HepG2 (cell line): ENCODE results near the gene ZSCAN2. TPM values are rescaled to one million over a fixed set of nuclear protein-coding genes. Genes with fewer than 3 reads are reported as not detected.

Experiments
- CBX1 ChIP-seq: IDR thresholded peaks from one replicate; pipeline ENCODE4 v1.6.1; 2016; ENCODE audit warnings: antibody characterized with exemption, low read depth
- EEA1 ChIP-seq: sonication (generic); formaldehyde crosslinking; IDR thresholded peaks from 2 replicates; pipeline ENCODE4 v1.5.1; 2020; ENCODE audit warnings: mild to moderate bottlenecking, missing genetic modification reagents, borderline replicate concordance
- EED ChIP-seq: sonication (generic); formaldehyde crosslinking; IDR thresholded peaks from 2 replicates; pipeline ENCODE4 v1.5.0; 2020; ENCODE audit warnings: mild to moderate bottlenecking, missing genetic modification reagents
- FOXP1 ChIP-seq, 2 experiments: fragments of 450-650 bp in 1 of 2; IDR thresholded peaks; 2 replicates each; pipeline ENCODE4 v1.6.1; 2017 to 2018; ENCODE audit warnings: antibody characterized with exemption in 1 of 2
- JUN ChIP-seq: sonication (generic); formaldehyde crosslinking; IDR thresholded peaks from 2 replicates; pipeline ENCODE4 v1.4.0; 2020; ENCODE audit warnings: mild to moderate bottlenecking, missing genetic modification reagents
- KDM3A ChIP-seq: IDR thresholded peaks from 2 replicates; pipeline ENCODE4 v1.6.1; 2018; ENCODE audit warnings: low read depth, missing compliant biosample characterization
- NFRKB ChIP-seq: fragments of 450-650 bp; IDR thresholded peaks from 2 replicates; pipeline ENCODE4 v1.6.1; 2017
- PHF5A ChIP-seq: IDR thresholded peaks from one replicate; pipeline ENCODE4 v1.6.1; 2018; ENCODE audit warnings: low read depth, missing genetic modification reagents; ENCODE audit not compliant: unreplicated experiment
- RFXAP ChIP-seq: sonication (generic); formaldehyde crosslinking; IDR thresholded peaks from 2 replicates; pipeline ENCODE4 v1.4.0; 2020; ENCODE audit warnings: missing genetic modification reagents, borderline replicate concordance
- THYN1 ChIP-seq: sonication (generic); formaldehyde crosslinking; IDR thresholded peaks from 2 replicates; pipeline ENCODE4 v1.8.1; 2023; ENCODE audit warnings: low read depth, mild to moderate bottlenecking, moderate library complexity, missing genetic modification reagents, borderline replicate concordance
- ZEB1 ChIP-seq: IDR thresholded peaks from 2 replicates; pipeline ENCODE4 v1.6.1; 2012; ENCODE audit warnings: mild to moderate bottlenecking, low read depth, inconsistent platforms; ENCODE audit not compliant: insufficient replicate concordance
- ZNF547 ChIP-seq: sonication (generic); formaldehyde crosslinking; IDR thresholded peaks from 2 replicates; pipeline ENCODE4 v1.5.1; 2020; ENCODE audit warnings: mild to moderate bottlenecking, missing genetic modification reagents
- ZNF652 ChIP-seq: IDR thresholded peaks from 2 replicates; pipeline ENCODE4 v1.6.1; 2016; ENCODE audit warnings: low read depth, borderline replicate concordance
- ZNF7 ChIP-seq: IDR thresholded peaks from 2 replicates; pipeline ENCODE4 v1.6.1; 2016; ENCODE audit warnings: missing biosample characterization, missing genetic modification reagents
- ZNF878 ChIP-seq: sonication (generic); formaldehyde crosslinking; IDR thresholded peaks from 2 replicates; pipeline ENCODE4 v1.8.1; 2023; ENCODE audit warnings: mild to moderate bottlenecking, missing genetic modification reagents, moderate library complexity
- polyA plus RNA-seq, 8 experiments: library from polyadenylated mRNA; depleted of rRNA in 3 of 8; stranded (reverse) in 7 of 8; unstranded in 1 of 8; fragments of >200 nt; fragmentation: Illumina TruSeq in 4 of 8; extraction: Trizol in 4 of 8; gene quantifications; 2 replicates each; pipeline versions ENCODE4 v1.2.1 to v1.2.3, GENCODE V29; 2011 to 2016; ENCODE audit warnings: low read depth in 4 of 8, missing spikeins in 1 of 8, mixed read lengths in 1 of 8; ENCODE audit not compliant: insufficient read depth in 1 of 8
- total RNA-seq, 5 experiments: library from RNA; depleted of rRNA; stranded (reverse); fragments of >200 nt; fragmentation: Illumina TruSeq; extraction: Trizol; gene quantifications; 2 replicates each; pipeline ENCODE4 v1.2.3, GENCODE V29; 2016; ENCODE audit warnings: low read depth in 1 of 5
- TF ChIP-seq, protein P1 (sequence below): sonication (generic); formaldehyde crosslinking; IDR thresholded peaks from 2 replicates; pipeline ENCODE4 v1.5.0; 2020; ENCODE audit warnings: mild to moderate bottlenecking, missing genetic modification reagents
- TF ChIP-seq, protein P2 (sequence below): sonication (generic); formaldehyde crosslinking; IDR thresholded peaks from 2 replicates; pipeline ENCODE4 v1.8.0; 2022; ENCODE audit warnings: mild to moderate bottlenecking, missing genetic modification reagents, moderate library complexity
- TF ChIP-seq, protein P3 (sequence below): fragments of 450-650 bp; IDR thresholded peaks from 2 replicates; pipeline ENCODE4 v1.6.1; 2017; ENCODE audit warnings: mild to moderate bottlenecking
- TF ChIP-seq, protein P4 (sequence below): sonication (generic); formaldehyde crosslinking; IDR thresholded peaks from 2 replicates; pipeline ENCODE4 v1.4.0; 2020; ENCODE audit warnings: low read depth, mild to moderate bottlenecking, missing genetic modification reagents
- TF ChIP-seq, protein P5 (sequence below): sonication (generic); formaldehyde crosslinking; IDR thresholded peaks from 2 replicates; pipeline ENCODE4 v1.5.1; 2020; ENCODE audit warnings: mild to moderate bottlenecking, missing genetic modification reagents, moderate library complexity

Gene ZSCAN2
- total and polyA plus RNA-seq, 2 of the 13 experiments (the other 11 are each of a cell fraction or from before 2014, with no cell fraction given) = 11.4 to 21.5 TPM

DNA sequence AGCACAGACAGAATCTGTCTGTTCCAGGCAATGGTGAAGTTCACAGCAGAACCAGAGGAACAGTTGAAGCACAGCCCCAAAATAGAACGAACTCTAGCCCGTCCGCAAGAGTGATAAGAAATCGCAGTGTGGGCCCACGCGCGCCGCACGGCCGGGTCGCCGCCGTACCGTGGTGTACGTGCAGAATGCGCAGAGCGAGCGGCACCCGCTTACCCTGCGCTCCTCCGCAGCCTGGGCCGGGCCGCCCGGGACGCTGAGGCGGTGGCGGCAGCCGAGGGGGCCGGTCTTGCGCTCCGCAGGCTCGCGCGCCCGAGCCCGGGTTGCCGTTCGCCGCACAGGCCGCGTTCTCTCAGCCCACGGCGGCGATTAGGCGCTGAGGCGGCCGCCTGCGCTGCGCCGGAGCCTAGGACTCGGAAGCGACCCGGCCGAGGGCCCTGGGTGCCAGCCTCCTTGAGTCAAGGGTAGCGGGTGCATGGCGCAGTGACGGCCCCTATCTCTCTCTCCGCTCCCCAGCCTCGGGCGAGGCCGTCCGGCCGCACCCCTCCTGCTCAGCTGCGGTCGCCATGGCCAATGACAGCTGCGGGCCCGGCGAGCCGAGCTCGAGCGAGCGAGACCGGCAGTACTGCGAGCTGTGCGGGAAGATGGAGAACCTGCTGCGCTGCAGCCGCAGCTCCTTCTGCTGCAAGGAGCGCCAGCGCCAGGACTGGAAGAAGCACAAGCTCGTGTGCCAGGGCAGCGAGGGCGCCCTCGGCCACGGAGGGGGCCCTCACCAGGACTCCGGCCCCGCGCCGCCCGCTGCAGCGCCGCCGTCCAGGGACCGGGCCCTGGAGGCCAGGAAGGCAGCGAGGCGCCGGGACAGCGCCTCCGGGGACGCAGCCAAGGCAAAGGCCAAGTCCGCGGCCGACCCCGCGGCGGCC, 32.8 kb downstream of the ZSCAN2 start (continued):
- TF ChIP-seq EED (CRISPR knock-in tag) = peak; percentile 74; the same call in 1 of the 2 replicates
- TF ChIP-seq, protein P1, sequence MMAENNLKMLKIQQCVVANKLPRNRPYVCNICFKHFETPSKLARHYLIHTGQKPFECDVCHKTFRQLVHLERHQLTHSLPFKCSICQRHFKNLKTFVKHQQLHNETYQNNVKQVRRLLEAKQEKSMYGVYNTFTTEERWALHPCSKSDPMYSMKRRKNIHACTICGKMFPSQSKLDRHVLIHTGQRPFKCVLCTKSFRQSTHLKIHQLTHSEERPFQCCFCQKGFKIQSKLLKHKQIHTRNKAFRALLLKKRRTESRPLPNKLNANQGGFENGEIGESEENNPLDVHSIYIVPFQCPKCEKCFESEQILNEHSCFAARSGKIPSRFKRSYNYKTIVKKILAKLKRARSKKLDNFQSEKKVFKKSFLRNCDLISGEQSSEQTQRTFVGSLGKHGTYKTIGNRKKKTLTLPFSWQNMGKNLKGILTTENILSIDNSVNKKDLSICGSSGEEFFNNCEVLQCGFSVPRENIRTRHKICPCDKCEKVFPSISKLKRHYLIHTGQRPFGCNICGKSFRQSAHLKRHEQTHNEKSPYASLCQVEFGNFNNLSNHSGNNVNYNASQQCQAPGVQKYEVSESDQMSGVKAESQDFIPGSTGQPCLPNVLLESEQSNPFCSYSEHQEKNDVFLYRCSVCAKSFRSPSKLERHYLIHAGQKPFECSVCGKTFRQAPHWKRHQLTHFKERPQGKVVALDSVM = peak; percentile 77
- 0 out of 2 replicates have a peak, but pooled peaks have one; percentile 28 for TF ChIP-seq ZNF878 (CRISPR knock-in tag)
- TF ChIP-seq RFXAP (CRISPR knock-in tag) = peak; percentile 35; the same call in 1 of the 2 replicates
- no peak for TF ChIP-seq CBX1
- TF ChIP-seq ZNF652 = no peak
- no peak for TF ChIP-seq EEA1
- TF ChIP-seq, protein P2, sequence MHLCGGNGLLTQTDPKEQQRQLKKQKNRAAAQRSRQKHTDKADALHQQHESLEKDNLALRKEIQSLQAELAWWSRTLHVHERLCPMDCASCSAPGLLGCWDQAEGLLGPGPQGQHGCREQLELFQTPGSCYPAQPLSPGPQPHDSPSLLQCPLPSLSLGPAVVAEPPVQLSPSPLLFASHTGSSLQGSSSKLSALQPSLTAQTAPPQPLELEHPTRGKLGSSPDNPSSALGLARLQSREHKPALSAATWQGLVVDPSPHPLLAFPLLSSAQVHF (CRISPR knock-in tag) = 0 out of 2 replicates have a peak, but pooled peaks have one; percentile 47
- TF ChIP-seq FOXP1 (IDR thresholded peaks at IDR 0.05) = no peak
- TF ChIP-seq FOXP1 (CRISPR knock-in tag; IDR thresholded peaks at IDR 0.05) = no peak
- no peak for TF ChIP-seq ZEB1
- no peak for TF ChIP-seq JUN (CRISPR knock-in tag)
- TF ChIP-seq, protein P3, sequence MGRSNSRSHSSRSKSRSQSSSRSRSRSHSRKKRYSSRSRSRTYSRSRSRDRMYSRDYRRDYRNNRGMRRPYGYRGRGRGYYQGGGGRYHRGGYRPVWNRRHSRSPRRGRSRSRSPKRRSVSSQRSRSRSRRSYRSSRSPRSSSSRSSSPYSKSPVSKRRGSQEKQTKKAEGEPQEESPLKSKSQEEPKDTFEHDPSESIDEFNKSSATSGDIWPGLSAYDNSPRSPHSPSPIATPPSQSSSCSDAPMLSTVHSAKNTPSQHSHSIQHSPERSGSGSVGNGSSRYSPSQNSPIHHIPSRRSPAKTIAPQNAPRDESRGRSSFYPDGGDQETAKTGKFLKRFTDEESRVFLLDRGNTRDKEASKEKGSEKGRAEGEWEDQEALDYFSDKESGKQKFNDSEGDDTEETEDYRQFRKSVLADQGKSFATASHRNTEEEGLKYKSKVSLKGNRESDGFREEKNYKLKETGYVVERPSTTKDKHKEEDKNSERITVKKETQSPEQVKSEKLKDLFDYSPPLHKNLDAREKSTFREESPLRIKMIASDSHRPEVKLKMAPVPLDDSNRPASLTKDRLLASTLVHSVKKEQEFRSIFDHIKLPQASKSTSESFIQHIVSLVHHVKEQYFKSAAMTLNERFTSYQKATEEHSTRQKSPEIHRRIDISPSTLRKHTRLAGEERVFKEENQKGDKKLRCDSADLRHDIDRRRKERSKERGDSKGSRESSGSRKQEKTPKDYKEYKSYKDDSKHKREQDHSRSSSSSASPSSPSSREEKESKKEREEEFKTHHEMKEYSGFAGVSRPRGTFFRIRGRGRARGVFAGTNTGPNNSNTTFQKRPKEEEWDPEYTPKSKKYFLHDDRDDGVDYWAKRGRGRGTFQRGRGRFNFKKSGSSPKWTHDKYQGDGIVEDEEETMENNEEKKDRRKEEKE = no peak
- TF ChIP-seq ZNF547 = 0 out of 2 replicates have a peak, but pooled peaks have one; percentile 59
- TF ChIP-seq THYN1 (CRISPR knock-in tag) = no peak
- no peak for TF ChIP-seq KDM3A
- no peak for TF ChIP-seq PHF5A (CRISPR knock-in tag)
- no peak for TF ChIP-seq ZNF7
- TF ChIP-seq NFRKB = no peak
- TF ChIP-seq, protein P4, sequence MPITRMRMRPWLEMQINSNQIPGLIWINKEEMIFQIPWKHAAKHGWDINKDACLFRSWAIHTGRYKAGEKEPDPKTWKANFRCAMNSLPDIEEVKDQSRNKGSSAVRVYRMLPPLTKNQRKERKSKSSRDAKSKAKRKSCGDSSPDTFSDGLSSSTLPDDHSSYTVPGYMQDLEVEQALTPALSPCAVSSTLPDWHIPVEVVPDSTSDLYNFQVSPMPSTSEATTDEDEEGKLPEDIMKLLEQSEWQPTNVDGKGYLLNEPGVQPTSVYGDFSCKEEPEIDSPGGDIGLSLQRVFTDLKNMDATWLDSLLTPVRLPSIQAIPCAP (CRISPR knock-in tag) = no peak
- TF ChIP-seq, protein P5, sequence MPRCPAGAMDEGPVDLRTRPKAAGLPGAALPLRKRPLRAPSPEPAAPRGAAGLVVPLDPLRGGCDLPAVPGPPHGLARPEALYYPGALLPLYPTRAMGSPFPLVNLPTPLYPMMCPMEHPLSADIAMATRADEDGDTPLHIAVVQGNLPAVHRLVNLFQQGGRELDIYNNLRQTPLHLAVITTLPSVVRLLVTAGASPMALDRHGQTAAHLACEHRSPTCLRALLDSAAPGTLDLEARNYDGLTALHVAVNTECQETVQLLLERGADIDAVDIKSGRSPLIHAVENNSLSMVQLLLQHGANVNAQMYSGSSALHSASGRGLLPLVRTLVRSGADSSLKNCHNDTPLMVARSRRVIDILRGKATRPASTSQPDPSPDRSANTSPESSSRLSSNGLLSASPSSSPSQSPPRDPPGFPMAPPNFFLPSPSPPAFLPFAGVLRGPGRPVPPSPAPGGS (CRISPR knock-in tag) = no peak; the same call in 1 of the 2 replicates
